Nephron progenitor cell (in vitro differentiated cells): ENCODE data around the gene PRCD.

ENCODE experiments used
- DNase-seq: peaks from one replicate; pipeline ENCODE4 v3.0.0; 2021
- H3K27ac Mint-ChIP-seq: 2 replicates; pipeline ENCODE4 v1.8.0; 2021; ENCODE audit warnings: mild to moderate bottlenecking, moderate library complexity, mixed read lengths
- H3K27me3 Mint-ChIP-seq: 2 replicates; pipeline ENCODE4 v1.8.0; 2021; ENCODE audit warnings: mild to moderate bottlenecking, low read depth, mixed read lengths; ENCODE audit not compliant: poor library complexity
- H3K36me3 Mint-ChIP-seq: 2 replicates; pipeline ENCODE4 v1.8.0; 2021; ENCODE audit warnings: low read depth, mixed read lengths
- H3K4me1 Mint-ChIP-seq: 2 replicates; pipeline ENCODE4 v1.8.0; 2021; ENCODE audit warnings: mixed read lengths
- H3K4me3 Mint-ChIP-seq: 2 replicates; pipeline ENCODE4 v1.8.0; 2021; ENCODE audit warnings: mild to moderate bottlenecking, moderate library complexity, mixed read lengths
- H3K9me3 Mint-ChIP-seq: 2 replicates; pipeline ENCODE4 v1.8.0; 2021; ENCODE audit warnings: mild to moderate bottlenecking, moderate library complexity, mixed read lengths
- CTCF ChIP-seq: fragments of 200-600 bp; sonication (generic); IDR thresholded peaks from 2 replicates; pipeline ENCODE4 v1.5.0; 2021; ENCODE audit warnings: antibody characterized with exemption

Gene PRCD

GRCh38 chr17:76527430-76528111 is 12.3 kb upstream of the PRCD start:
- Mint-ChIP-seq H3K4me1 (peaks cover 70% of the 10 kb centered on the region), H3K27ac (no peak overlapping the region), H3K27me3 (peaks cover 25% of the 10 kb centered on the region), H3K9me3 (no peaks in the 10 kb centered on the region), H3K4me3 (no peak overlapping the region), H3K36me3 (no peaks in the 10 kb centered on the region)
- no peak for TF ChIP-seq CTCF
- peak; percentile 62 for DNase-seq

DNA sequence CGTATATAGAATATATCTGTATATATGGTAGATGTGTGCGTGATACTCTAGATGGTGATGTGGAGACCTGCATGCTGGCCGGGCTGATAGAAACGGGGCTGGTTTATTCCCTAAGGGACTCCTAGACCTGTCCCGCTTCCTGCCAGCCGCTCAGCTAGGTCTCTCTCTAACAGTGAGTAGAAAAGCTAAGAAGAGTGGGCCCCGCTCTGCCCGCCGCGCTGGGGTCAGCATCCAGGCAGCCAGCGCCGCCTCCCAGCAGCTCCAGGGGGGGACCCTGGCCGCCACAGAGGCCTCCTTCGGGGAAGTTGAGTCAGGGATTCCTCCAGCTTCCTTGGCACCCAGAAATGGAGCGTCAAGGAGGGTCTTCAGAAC is 11.7 kb upstream of the PRCD start:
- Mint-ChIP-seq H3K27me3 (peaks cover 22% of the 10 kb centered on the region), H3K4me3 (no peak overlapping the region), H3K9me3 (no peaks in the 10 kb centered on the region), H3K36me3 (no peaks in the 10 kb centered on the region), H3K4me1 (peaks cover 72% of the 10 kb centered on the region), H3K27ac (no peak overlapping the region)
- TF ChIP-seq CTCF, result no peak
- no peak for DNase-seq

DNA sequence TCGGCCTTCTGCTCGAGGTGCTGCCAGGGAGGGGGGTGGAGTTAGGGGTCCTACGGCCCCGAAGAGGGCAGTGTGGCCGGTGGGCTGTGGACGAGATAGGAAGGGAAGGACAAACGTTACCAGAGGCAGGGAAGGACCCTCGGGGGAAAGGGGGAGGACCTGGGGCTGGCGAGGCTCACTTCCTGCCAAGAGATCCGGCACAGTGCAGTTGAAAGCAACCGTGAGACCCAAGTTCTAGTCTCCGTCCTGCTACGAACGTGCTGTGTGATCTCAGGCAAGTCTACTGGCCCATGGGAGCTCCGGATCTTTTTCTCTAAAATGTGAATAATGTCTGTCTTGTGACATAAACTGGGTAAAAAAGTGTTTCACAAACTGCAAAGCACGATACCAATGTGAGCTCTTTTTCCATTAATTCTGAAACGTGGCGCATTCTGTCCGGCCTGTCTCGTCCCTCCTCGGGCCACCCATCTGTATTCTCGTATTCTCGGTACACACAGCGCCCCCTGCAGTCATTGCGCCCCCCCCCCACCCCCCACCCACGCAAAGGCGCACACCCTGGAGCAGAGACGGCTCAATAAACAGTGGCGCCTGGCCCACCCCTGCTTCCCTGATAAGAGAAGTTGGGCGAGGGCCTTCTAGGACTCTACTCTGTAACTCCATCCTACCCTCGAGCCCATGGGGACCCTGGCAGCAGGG is 11.2 kb upstream of the PRCD start:
- no peak for DNase-seq
- peaks cover 19% of the 10 kb centered on the region for H3K27me3 Mint-ChIP-seq

DNA sequence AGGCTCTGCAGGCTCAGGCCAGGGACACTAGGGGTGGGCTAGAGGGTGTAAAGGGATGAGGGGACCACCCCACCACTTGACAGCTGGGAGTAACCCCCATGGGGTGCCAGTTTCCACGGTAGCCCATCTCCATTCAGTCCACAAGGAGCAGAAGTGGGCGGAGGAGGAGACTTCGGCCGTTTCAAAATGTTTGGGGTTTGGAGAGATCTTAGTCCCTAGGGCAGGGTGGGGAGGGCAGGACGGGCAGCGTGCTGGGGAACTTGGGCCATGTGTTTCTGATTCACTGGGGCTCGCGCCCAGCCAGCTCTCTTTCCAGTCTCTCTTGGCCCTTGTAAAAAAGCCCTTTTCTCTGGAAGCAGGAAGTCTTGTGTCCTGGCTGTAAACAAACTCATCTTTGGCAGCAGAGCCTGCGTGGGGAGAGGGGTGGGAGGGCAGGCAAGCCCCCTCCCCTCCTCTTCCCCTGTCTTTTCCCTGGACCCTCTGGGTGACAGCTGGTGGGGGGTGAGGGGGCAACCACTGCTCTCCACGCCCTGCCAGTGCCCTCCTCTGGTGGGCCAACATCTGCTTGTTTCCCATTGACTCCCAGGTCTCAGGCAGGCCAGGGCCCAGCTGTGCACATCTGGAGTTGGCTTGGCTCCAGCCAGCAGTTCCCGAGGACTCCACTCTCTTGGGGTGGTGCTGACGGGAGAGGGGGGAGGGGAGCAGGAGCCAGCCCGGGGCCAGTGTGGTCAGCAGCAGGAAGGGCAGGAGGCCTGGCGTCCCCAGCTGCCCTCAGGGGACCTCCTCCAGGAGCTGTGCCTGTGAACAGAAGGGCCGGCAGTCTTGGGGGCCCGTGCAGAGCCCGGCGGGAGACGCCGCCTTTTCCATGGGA is 10.4 kb upstream of the PRCD start:
- TF ChIP-seq CTCF, result no peak
- peak; percentile 54 for DNase-seq
- H3K4me1 Mint-ChIP-seq, result peaks cover 68% of the 10 kb centered on the region
- H3K9me3 Mint-ChIP-seq, result no peaks in the 10 kb centered on the region
- peaks cover 12% of the 10 kb centered on the region for H3K27me3 Mint-ChIP-seq
- H3K4me3 Mint-ChIP-seq, result no peak overlapping the region
- no peaks in the 10 kb centered on the region for H3K36me3 Mint-ChIP-seq
- H3K27ac Mint-ChIP-seq, result peak overlapping the region; percentile 88

More for the DNA sequence above, 11.2 kb upstream of the PRCD start:
- Mint-ChIP-seq H3K4me3 (no peak overlapping the region), H3K9me3 (no peaks in the 10 kb centered on the region), H3K27ac (no peak overlapping the region), H3K4me1 (peaks cover 67% of the 10 kb centered on the region), H3K36me3 (no peaks in the 10 kb centered on the region)
- TF ChIP-seq CTCF, result no peak

GRCh38 chr17:76530095-76530723 is 9.6 kb upstream of the PRCD start:
- H3K27ac Mint-ChIP-seq, result peak overlapping the region; percentile 88

More at GRCh38 chr17:76530095-76530723, 9.6 kb upstream of the PRCD start:
- H3K9me3 Mint-ChIP-seq, result no peaks in the 10 kb centered on the region
- no peak for TF ChIP-seq CTCF
- peaks cover 68% of the 10 kb centered on the region for H3K4me1 Mint-ChIP-seq
- no peak for DNase-seq
- H3K4me3 Mint-ChIP-seq, result no peak overlapping the region
- no peaks in the 10 kb centered on the region for H3K36me3 Mint-ChIP-seq
- peaks cover 13% of the 10 kb centered on the region for H3K27me3 Mint-ChIP-seq
